Spleen (tissue), 7 donors: ENCODE data around the gene OR2V2.

Source experiments
- CTCF ChIP-seq, 11 experiments: fragments of 200-600 bp in 7 of 11; fragments of 450-650 bp in 4 of 11; sonication (generic) in 4 of 11; IDR thresholded peaks in 8 of 11; conservative IDR thresholded peaks in 3 of 11; 1 replicate in 7 of 11; 2 replicates in 4 of 11; pipeline versions ENCODE4 v1.4.0 to v1.8.0; 2016 to 2021; ENCODE audit warnings: antibody characterized with exemption in 11 of 11, inconsistent platforms in 4 of 11, mild to moderate bottlenecking in 1 of 11
- POLR2A ChIP-seq, 3 donors: fragments of 450-650 bp; IDR thresholded peaks; one replicate each; pipeline ENCODE4 v1.5.1; 2017; ENCODE audit warnings: antibody characterized with exemption in 3 of 3, mild to moderate bottlenecking in 1 of 3
- POLR2AphosphoS5 ChIP-seq, 3 donors: sonication (generic); formaldehyde crosslinking; IDR thresholded peaks; one replicate each; pipeline ENCODE4 v1.5.1; 2017; ENCODE audit warnings: antibody characterized with exemption in 3 of 3
- donor health status: DM: no; HTN: no; CAD: no; lungs with moderate emphysema.
- donor health status: DM: no; HTN: no; CAD: no.
- donor health status: DM: no; HTN: no; CAD: no.

GRCh38 chr5:181182651-181183050, 35.3 kb downstream of the OR2V2 start:
- no peak for TF ChIP-seq CTCF (IDR thresholded peaks at IDR 0.05 in 8 of 11, conservative IDR thresholded peaks at IDR 0.05 in 3 of 11)
- no peak for TF ChIP-seq POLR2A (IDR thresholded peaks at IDR 0.05)
- TF ChIP-seq POLR2AphosphoS5 (IDR thresholded peaks at IDR 0.05), result no peak
